Measurements from ENCODE around the gene SOCS3. TPM values are rescaled to one million over a fixed set of nuclear protein-coding genes. Genes with fewer than 3 reads are reported as not detected.
A peak's percentile ranks its signal among the peaks of the same experiment; 100 is the strongest.

Gene SOCS3
- total RNA-seq, 1 donor from 2014 or later = 5.4 TPM

GRCh38 chr17:78367193-78367592, 7.3 kb upstream of the SOCS3 start:
- DNase-seq (ENCODE audit: low spot score, unreplicated experiment) = no peak
- H3K9me3 Mint-ChIP-seq (ENCODE audit: low read depth) = no peaks in the 10 kb centered on the region
- H3K4me3 Mint-ChIP-seq (ENCODE audit: low read depth) = no peak overlapping the region
- H3K4me1 Mint-ChIP-seq (ENCODE audit: low read depth) = peaks cover 27% of the 10 kb centered on the region
- H3K27me3 Mint-ChIP-seq = peaks cover 4% of the 10 kb centered on the region
- no peaks in the 10 kb centered on the region for H3K36me3 Mint-ChIP-seq (ENCODE audit: insufficient read depth)
- TF ChIP-seq CTCF (IDR thresholded peaks at IDR 0.05; ENCODE audit: unreplicated experiment) = no peak
- peak overlapping the region; percentile 71 for H3K27ac Mint-ChIP-seq

GRCh38 chr17:78366109-78366848, 6.4 kb upstream of the SOCS3 start:
- no peaks in the 10 kb centered on the region for H3K36me3 Mint-ChIP-seq (ENCODE audit: insufficient read depth)
- peak overlapping the region; percentile 33 for H3K4me3 Mint-ChIP-seq (ENCODE audit: low read depth)
- H3K27ac Mint-ChIP-seq = peak overlapping the region; percentile 97
- H3K27me3 Mint-ChIP-seq = peaks cover 4% of the 10 kb centered on the region
- H3K9me3 Mint-ChIP-seq (ENCODE audit: low read depth) = no peaks in the 10 kb centered on the region
- H3K4me1 Mint-ChIP-seq (ENCODE audit: low read depth) = peaks cover 27% of the 10 kb centered on the region
- DNase-seq (ENCODE audit: low spot score, unreplicated experiment) = no peak
- TF ChIP-seq CTCF (IDR thresholded peaks at IDR 0.05; ENCODE audit: unreplicated experiment) = no peak

DNA sequence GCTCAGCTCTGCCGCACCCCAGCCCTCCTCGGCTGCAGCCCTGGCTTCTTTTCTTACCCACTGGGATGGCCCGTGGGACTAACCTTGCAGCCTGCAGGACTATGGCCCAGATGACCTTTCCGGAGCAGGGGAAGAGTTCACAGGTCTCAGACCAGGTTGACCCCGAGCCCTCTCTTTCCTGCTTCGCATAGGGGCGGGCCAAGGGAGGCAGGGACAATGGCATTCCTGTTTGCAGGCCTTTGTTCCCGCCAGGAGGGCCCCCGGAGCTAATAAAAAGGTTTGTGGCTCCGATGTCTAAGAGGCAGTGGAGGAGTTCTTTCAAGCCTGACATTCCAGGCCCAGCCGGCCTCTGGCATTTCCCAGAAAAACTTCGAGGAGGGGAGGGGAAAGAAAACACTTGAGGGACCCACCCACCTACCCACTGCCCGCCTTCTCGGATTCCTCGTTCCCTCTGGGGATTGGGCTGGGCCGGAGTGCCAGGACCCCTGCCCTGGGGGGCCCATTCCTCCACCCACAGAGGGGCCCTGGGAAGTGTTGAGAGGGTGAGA, 5.8 kb upstream of the SOCS3 start:
- no peak for TF ChIP-seq CTCF (IDR thresholded peaks at IDR 0.05; ENCODE audit: unreplicated experiment)
- peaks cover 28% of the 10 kb centered on the region for H3K4me1 Mint-ChIP-seq (ENCODE audit: low read depth)
- H3K27me3 Mint-ChIP-seq = peaks cover 4% of the 10 kb centered on the region
- no peaks in the 10 kb centered on the region for H3K36me3 Mint-ChIP-seq (ENCODE audit: insufficient read depth)
- peak overlapping the region; percentile 97 for H3K27ac Mint-ChIP-seq
- H3K4me3 Mint-ChIP-seq (ENCODE audit: low read depth) = peak overlapping the region; percentile 33
- DNase-seq (ENCODE audit: low spot score, unreplicated experiment) = no peak
- H3K9me3 Mint-ChIP-seq (ENCODE audit: low read depth) = no peaks in the 10 kb centered on the region

DNA sequence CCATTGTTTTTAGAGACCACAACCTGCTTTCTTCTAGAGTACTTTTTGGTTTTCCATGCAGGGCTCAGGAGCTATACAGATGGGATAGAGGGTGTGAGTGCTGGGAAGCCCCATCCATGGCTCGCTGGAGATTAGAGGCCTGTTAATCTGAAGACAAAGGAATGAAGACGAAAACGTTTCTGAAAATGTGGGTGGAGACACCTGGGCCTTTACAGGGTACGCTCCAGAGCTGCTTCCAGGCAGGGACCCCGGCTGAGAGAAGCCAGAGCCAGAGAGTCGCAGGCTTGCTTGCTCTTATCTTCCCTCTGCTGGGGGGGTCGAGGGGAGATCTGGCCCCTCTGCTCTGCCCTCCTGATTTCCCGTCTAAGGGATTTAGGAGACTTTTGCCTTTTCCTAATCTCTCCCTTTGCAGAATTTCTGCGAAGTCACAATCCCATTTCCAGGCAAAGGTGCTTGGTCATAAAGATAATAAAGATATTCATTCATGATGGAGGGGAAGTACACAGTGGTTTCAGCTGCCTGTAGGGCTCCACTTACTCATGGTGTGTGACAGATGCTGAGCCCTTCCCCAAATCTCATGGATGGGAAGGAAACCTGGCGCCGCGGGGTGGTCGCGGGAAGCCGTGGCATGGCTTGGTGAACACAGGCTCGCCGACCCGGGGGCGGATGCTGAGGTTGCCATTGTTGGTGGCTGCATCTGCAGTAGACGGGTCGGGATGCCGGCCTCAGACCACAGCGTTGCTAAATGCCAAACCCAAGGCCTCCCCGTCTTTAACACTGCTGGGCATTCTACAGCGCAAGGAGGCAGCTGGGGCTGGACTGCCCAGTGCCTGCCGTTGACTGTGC, 4.8 kb upstream of the SOCS3 start:
- no peak for DNase-seq (ENCODE audit: low spot score, unreplicated experiment)
- no peak for TF ChIP-seq CTCF (IDR thresholded peaks at IDR 0.05; ENCODE audit: unreplicated experiment)
- Mint-ChIP-seq H3K27ac (peak overlapping the region; percentile 97), H3K27me3 (peaks cover 4% of the 10 kb centered on the region), H3K4me3 (ENCODE audit: low read depth) (no peak overlapping the region), H3K36me3 (ENCODE audit: insufficient read depth) (no peaks in the 10 kb centered on the region), H3K9me3 (ENCODE audit: low read depth) (no peaks in the 10 kb centered on the region), H3K4me1 (ENCODE audit: low read depth) (peaks cover 28% of the 10 kb centered on the region)

- no peak overlapping the region for H3K27ac Mint-ChIP-seq
- TF ChIP-seq CTCF (IDR thresholded peaks at IDR 0.05; ENCODE audit: unreplicated experiment) = no peak
- H3K4me3 Mint-ChIP-seq (ENCODE audit: low read depth) = no peak overlapping the region
- no peaks in the 10 kb centered on the region for H3K9me3 Mint-ChIP-seq (ENCODE audit: low read depth)
- no peak for DNase-seq (ENCODE audit: low spot score, unreplicated experiment)
- H3K36me3 Mint-ChIP-seq (ENCODE audit: insufficient read depth) = peaks cover 1% of the 10 kb centered on the region
- H3K4me1 Mint-ChIP-seq (ENCODE audit: low read depth) = peaks cover 31% of the 10 kb centered on the region
- H3K27me3 Mint-ChIP-seq = peaks cover 14% of the 10 kb centered on the region
These were observed 2.8 kb upstream of the SOCS3 start for GRCh38 chr17:78362671-78363070.
